GM19238 (cell line): ENCODE measurements around the gene ING5.
A peak's percentile ranks its signal among the peaks of the same experiment; 100 is the strongest.
"Not testable (repeated sequence)": the region's sequence is repeated elsewhere in the genome, so short reads cannot be mapped to it uniquely, and the experiment has no call there.

Experiments used
- DNase-seq: peaks from one replicate; pipeline ENCODE4 v3.0.0; 2011; ENCODE audit warnings: low spot score; ENCODE audit not compliant: insufficient read length

The ING5 gene

GRCh38 chr2:241701399-241702154 is at the start of gene ING5:
TSS of gene ING5 (plus strand) at chr2:241702039. CDS start at chr2:241702066, 27 bp downstream.
- peak; percentile 85 for DNase-seq

DNA sequence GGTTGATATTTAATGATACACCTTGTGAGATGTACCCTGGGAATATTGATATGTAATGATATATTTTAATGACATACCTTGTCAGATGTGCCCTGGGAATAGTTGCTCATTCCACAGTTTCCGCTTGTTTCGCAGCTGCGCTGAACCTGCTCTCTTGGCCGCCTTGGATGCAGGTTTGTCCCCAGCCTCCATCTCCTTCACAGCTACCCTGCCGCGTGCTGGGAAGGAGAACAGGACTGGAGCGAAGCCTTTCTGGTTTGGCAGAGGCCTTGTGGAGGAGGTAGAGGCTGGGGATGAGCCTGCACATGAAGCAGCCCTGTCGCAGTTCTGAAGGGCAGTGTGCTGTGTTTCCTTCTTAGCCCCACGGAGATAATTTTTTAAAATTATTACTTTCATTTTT is 49.7 kb upstream of the ING5 start:
- no peak for DNase-seq

- DNase-seq: no peak
Observed at GRCh38 chr2:241652722-241653121, 49.1 kb upstream of the ING5 start.

DNA sequence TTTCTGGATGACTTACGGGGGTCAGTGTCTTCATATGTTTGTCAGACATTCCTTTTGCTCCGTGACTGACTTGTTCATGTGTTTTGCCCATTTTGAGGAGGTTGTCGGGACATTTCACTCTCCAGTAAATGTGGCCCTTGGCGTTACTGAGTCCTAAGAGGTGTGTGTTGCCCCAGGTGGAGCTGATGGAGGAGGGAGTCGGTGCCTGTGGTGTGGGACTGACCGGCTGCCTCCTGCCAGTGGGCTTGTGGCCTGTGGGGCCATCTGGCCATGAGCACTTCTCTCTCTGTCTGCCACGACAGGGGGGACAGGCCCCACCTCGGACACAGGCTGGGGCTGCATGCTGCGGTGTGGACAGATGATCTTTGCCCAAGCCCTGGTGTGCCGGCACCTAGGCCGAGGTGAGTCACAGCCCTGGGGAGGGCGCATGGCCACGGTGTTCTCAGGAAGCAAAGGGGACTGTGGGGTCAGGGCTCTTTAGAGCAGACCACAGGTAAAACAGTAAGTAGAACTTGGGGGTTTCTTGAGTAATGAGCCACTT is 48.6 kb upstream of the ING5 start:
- DNase-seq: no peak

- no peak for DNase-seq
Observed at GRCh38 chr2:241654551-241654950, 47.3 kb upstream of the ING5 start.

DNA sequence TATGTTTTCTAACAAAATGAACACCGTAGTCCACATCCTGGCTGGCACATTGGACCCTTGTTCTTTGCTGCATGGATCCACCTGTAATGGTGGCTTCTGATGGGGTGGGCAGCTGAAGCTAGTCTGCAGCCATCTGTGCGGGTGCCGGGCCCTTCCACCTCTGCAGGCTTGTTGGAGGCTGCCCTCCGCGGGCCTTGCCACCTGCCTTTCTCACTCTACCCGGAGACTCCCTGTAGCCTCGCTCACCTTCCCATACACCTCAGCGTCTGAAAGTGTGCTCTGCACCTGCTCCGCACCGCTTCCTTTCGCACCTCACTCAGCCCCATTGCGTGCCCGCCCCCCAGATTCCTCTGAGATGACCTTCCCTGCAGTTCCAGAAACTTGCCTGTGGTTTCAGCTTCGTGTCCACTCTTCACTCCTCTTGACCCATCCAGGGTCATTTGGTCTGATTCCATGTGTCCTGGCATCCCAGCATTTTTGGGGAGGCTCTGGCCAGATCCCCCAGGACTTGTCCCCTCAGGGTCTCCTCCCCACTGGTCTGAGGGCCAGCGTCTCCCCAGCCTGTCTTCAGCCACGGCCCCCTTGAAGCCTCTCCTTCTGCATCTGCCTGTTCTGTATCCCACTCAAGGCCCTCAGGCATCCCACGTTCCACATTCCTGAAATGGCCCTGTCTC is 46.2 kb upstream of the ING5 start:
- DNase-seq: no peak

DNA sequence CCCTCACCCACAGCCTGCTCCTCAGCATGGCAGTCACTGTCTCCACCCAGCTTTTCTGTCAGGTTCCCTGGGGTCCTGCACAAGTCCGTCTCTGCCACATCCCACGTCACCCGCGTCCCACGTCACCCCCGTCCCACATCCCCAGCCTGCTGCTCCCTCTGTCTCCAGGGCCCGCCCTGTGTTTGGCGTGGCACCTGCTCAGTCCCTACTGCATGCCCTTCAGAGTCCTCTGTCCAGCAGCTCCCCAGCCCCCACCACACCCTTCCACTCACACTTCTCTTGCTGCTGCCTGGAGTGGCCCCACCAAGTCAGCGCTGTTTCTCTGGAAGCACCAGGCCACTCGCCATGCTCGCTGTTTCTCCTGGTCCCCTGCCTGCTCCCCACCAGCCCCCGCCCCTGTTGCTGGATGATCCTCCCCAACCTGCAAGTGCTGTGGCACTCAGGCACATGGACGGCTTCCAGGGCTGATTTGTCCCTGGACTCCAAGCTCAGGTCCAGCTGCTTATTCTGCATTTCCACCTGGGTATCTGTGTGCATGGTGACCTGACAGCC is 45.6 kb upstream of the ING5 start:
- DNase-seq: no peak

GRCh38 chr2:241657786-241658254 is 44.0 kb upstream of the ING5 start:
- no peak for DNase-seq

GRCh38 chr2:241658296-241658695 is 43.5 kb upstream of the ING5 start:
- DNase-seq: no peak

DNA sequence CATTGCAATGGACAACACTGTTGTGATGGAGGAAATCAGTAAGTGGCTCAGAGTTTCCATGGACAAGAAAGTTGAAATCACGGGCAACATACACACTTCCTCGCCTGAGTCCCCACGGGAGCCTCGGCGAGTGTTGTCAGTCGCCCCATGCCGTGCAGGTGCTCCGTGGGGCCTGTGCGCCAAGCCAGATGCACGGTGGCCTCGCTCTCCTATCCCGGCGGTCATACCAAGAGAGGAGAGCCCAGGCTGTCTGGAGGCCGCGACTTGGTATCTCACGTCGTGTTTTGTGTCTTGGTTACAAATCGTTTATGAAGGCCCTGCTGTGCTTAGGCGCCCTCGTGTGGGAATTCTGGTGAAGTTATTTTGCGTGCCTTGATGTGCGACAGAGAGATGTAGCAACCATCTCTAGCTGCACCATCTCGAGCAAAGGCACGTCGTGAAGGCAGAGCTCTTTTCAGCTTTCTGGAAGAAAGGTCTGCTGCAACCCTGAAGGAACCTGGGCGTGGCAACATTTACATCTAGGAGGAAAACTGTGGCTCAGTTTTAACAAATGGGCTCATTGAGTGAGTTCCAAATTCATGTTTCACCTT is 42.6 kb upstream of the ING5 start:
- DNase-seq: no peak

GRCh38 chr2:241660593-241661213 is 41.1 kb upstream of the ING5 start:
- no peak for DNase-seq

DNA sequence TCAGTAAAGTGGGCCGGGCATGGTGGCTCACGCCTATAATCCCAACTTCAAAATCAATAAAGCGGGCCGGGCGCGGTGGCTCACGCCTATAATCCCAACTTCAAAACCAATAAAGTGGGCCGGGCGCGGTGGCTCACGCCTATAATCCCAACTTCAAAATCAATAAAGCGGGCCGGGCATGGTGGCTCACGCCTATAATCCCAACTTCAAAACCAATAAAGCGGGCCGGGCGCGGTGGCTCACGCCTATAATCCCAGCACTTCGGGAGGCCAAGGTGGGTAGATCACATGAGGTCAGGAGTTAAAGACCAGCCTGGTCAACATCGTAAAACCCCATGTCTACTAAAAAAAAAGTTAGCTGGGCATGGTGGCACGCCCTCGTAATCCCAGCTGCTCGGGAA is 39.1 kb upstream of the ING5 start:
- DNase-seq: not testable (repeated sequence)

DNA sequence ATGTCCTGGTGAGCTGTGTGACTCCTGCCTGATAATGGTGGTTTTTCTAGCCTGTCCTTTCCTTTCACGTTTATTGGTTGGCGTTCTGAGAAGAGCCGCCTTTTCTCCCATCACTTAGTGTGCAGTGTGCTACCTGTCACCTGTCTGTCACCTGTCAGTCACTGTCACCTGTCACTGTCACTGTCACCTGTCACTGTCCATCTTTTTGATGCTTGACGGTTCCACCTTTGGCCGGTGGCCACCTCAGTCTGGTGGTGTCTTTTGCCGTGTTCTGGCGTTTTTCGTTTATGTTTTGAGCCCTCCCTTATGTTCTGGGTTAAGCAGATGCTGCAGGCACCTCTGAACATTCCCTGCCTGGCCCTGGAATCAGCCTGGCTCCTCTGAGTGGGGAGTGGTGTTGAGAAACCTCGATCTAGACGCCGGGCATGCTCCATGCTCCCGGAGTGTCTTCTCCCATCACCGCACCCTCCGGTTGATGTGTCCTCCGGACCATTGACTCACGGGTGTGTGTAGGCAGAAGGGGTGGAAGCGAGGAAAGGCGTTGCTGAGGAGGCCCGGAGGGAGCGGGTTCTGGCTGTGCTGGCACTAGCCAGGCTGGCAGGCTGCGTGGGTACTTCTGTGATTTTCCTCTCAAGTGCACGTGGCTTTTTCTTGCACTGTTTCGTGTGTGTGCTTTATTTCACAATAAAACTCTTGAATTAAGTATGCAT is 36.0 kb upstream of the ING5 start:
- no peak for DNase-seq

DNA sequence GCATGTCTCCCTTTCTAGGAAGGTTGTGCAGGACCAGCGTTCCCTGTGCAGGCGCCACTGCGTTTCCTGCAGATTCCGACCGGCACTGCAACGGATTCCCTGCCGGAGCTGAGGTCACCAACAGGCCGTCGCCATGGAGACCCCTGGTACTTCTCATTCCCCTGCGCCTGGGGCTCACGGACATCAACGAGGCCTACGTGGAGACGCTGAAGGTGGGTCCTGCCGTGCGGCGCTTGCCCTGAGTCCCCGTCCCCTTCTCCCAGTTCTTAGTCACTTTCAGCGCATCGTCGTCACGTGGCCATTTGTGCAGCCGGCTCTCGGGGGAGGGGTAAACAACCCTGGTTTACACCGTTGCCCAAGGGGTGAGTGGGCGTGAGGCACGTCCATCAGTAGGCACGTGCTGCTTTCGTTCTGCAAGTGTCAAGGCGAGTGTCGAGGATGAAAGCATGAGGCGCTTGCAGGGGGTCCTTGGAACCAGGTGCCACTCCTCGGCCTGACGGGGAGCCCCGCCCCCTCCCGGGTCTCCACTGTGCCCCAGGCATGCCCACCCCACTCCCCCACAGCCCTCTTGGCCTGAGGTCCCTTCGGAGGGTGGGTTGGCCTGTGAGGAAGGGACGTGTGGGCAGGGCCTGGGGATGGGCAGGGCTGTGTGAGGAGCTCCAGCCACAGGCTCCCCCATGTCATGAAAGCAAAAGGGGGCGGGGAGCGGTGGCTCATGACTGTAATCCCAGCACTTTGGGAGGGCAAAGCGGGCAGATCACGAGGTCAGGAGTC is 35.0 kb upstream of the ING5 start:
- DNase-seq: no peak

GRCh38 chr2:241668354-241668753 is 33.5 kb upstream of the ING5 start:
- DNase-seq: no peak

- DNase-seq: no peak
Observed at GRCh38 chr2:241668839-241669238, 33.0 kb upstream of the ING5 start.

- no peak for DNase-seq
Observed at GRCh38 chr2:241670333-241671110, 31.3 kb upstream of the ING5 start.

DNA sequence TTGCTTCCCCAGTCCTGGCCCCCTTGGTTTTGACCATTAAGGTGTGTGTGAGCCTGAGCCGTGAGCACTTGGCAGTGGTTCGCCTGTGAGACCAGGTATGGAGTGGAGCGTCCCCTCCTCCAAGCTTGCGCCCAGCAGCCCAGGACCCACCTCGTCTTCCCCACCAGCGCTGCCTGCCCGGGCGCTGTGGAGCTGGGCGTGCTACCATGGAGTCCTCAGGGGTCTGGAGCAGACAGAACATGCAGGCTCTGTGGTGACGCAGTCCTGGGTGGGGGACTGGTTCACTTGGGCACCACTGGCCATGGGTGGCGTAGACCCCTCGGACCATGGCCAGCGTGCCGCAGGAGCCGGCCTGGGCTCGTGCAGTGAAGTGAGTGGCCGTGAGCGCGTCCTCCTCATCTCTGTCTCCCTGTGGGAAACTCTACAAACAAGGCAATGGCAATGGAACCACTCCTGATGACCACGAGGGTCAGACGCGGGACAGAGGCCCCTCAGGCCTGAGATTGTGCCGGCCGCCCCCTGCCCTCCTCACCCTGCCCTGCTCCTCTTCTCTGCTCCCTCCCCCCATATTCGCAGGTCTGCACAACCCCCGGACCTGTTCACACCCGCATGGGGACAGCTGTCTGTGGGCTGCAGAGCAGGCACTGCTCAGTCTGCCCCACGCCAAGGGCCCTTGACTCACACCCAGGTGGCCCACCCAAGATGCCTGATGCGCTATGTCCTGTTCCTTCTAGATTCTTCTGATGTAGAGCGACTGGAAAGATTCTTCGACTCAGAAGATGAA is 30.2 kb upstream of the ING5 start:
- no peak for DNase-seq
